Muscle layer of duodenum (tissue), 2 donors: ENCODE data around the gene CD96.
"Not testable (repeated sequence)": the region's sequence is repeated elsewhere in the genome, so short reads cannot be mapped to it uniquely, and the experiment has no call there.

Experiments
- H3K27ac ChIP-seq: one replicate; pipeline ENCODE4 v1.7.0; 2013; ENCODE audit warnings: mild to moderate bottlenecking, low read length
- H3K27me3 ChIP-seq: one replicate; pipeline ENCODE4 v1.7.0; 2013; ENCODE audit warnings: low read depth, mild to moderate bottlenecking, control low read depth, low read length
- H3K36me3 ChIP-seq, 2 donors: one replicate each; pipeline ENCODE4 v1.7.0; 2013; ENCODE audit warnings: low read length in 2 of 2, control low read depth in 1 of 2, mild to moderate bottlenecking in 1 of 2; ENCODE audit not compliant: insufficient read depth in 2 of 2, control insufficient read depth in 1 of 2
- H3K4me1 ChIP-seq, 2 donors: one replicate each; pipeline ENCODE4 v1.7.0; 2013; ENCODE audit warnings: low read length in 2 of 2, mild to moderate bottlenecking in 2 of 2, control low read depth in 1 of 2, moderate library complexity in 1 of 2; ENCODE audit not compliant: insufficient read depth in 2 of 2, control insufficient read depth in 1 of 2
- H3K4me3 ChIP-seq, 2 donors: one replicate each; pipeline ENCODE4 v1.7.0; 2013; ENCODE audit warnings: low read length in 2 of 2, low read depth in 1 of 2, mild to moderate bottlenecking in 1 of 2
- H3K9me3 ChIP-seq, 2 donors: one replicate each; pipeline ENCODE4 v1.7.0; 2013; ENCODE audit warnings: low read length in 2 of 2, control low read depth in 1 of 2, mild to moderate bottlenecking in 1 of 2; ENCODE audit not compliant: control insufficient read depth in 1 of 2
- donor health status: healthy.

CD96 gene

DNA sequence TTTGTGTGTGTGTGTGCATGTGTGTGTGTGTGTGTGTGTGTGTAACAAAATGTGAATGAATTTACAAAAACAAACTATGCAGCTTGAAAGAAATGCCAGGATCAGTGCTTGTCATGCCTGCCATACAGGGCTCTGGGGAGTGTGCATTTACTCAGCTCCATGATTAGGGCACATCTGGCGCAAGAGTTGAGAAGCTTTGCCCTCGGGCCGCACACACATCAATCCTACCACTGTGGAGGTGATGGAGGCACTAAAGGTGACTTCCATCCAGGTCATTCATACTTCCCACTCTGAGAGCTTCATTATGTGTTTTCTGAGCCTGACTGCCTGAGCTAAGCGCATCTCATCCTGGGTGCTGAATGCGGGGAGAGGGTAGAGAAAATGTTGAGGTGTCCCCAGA lies 125.2 kb downstream of the CD96 start:
- Histone ChIP-seq H3K4me3 (no peak overlapping the region), H3K27me3 (no peaks in the 10 kb centered on the region), H3K9me3 (no peaks in the 10 kb centered on the region), H3K27ac (peak overlapping the region; percentile 56), H3K36me3 (no peaks in the 10 kb centered on the region), H3K4me1 (peaks cover 0 to 3% of the 10 kb centered on the region in 2 donors)

DNA sequence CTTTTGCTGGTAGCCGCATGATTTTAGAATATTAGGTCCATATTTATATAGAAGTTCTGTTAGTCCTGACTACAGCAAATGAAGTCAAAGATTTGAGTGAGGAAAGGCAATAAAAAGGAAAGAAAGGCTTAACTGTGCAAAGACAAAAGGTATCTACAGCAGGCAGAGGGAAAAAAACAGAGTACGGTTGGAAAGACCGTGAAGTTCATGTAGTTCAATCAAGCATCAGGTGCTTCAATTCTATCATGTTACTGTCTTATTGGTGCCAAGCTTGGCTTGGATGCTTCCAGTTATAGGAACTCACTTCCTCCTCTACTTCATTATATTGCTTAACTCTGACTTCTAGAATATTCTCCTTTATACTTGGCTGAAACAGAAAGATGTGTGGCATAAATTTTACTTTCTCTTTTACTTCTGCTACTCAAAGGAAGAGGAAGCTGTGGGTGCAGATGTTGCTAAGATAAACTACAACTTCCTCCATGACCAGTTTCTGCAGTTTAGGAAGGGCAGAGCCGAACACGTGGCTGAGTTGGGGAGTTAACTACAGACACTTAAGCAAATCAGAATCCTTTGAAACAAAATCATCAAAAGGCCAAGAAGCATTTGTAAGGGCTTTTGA lies 125.7 kb downstream of the CD96 start:
- H3K27ac ChIP-seq = peak overlapping the region; percentile 56
- H3K4me3 ChIP-seq = no peak overlapping the region
- no peaks in the 10 kb centered on the region for H3K27me3 ChIP-seq
- H3K4me1 ChIP-seq = peaks cover 0 to 3% of the 10 kb centered on the region in 2 donors
- H3K36me3 ChIP-seq = no peaks in the 10 kb centered on the region
- no peaks in the 10 kb centered on the region for H3K9me3 ChIP-seq

DNA sequence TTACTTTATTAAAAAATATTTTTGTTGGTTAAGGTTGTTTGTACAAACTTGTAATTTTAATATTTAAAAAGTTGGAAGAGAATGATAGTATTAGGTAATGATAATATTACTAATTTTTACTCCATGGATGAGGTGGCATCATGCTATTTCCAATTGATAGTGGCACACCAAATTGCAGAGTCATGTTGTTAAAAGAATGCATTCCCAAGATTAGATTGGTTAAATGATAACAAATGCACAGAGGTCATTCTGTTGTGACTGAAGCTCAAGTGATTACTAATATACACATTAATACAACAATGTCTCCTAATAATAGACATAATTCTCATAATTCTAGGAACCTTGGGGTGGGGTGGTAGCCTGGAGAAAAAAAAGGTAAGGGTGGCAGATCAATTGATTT lies 126.3 kb downstream of the CD96 start:
- no peak overlapping the region for H3K27ac ChIP-seq

DNA sequence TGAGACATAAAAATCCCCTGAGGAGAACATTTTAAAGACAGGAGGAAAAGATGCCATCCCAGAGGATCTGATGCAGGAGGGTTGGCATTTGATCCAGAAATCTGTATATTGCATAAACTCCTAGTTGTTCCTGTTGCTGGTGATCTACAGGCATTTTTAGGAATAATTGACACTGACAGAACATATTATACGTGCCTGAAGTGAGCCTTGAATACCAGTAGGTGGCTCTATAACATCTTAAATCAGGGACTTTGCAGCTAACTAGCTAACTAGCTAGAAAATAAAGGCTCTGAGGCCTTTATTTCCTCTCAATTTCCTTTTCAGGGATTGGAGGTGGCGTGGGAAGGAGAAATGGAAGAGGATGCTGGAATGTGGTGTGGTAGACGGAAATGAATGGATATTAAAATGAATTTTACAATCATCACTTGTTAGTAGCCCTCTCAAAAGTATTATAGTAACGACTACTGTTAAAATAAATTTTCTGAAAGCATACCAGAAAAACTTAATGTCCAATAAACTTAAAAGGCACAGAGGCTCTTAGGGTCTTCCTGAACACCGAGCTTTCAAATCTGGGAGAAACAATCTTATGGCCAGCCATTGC lies 127.0 kb downstream of the CD96 start:
- Histone ChIP-seq H3K9me3 (no peaks in the 10 kb centered on the region), H3K4me3 (no peak overlapping the region), H3K27ac (no peak overlapping the region), H3K4me1 (peaks cover 0 to 6% of the 10 kb centered on the region in 2 donors), H3K27me3 (no peaks in the 10 kb centered on the region), H3K36me3 (no peaks in the 10 kb centered on the region)

More for the DNA sequence above, 126.3 kb downstream of the CD96 start:
- Histone ChIP-seq H3K36me3 (no peaks in the 10 kb centered on the region), H3K4me1 (peaks cover 0 to 3% of the 10 kb centered on the region in 2 donors), H3K9me3 (no peaks in the 10 kb centered on the region), H3K27me3 (no peaks in the 10 kb centered on the region), H3K4me3 (no peak overlapping the region)

DNA sequence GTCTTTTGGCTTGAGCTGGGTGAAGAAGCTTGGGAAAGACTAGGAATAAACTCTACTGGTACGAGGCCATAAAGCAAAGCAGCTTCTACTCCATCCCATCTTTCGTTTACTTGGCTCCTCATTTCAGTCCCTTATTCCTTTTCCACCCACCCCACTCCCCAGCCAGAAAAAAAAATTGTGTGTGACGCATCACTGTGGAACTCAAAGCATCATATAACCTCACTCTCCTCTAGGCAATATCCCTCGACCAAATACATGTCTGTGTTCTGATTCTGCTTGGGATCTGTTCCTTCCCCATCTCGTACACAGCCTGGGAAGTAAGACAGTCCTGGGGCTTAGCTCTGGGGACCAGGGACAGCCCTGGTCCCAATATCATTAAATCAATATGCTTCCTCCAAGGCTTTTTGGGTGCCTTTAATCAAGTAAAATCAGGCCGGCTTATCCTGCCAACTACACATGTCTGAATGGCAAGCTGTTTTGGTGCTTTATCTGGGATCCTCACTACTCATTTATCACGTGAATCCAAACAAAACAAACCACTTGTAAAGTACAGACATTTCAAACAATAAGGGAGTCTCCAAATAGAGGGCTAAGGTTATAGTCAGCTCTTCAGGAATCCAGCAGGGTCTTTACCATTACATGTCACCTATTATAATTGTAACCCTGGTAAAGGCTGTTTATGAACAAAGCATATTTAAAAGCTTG lies 128.1 kb downstream of the CD96 start:
- peaks cover 0 to 10% of the 10 kb centered on the region in 2 donors for H3K4me1 ChIP-seq
- H3K27me3 ChIP-seq = no peaks in the 10 kb centered on the region
- H3K4me3 ChIP-seq = no peak overlapping the region
- H3K9me3 ChIP-seq = no peaks in the 10 kb centered on the region
- no peak overlapping the region for H3K27ac ChIP-seq
- H3K36me3 ChIP-seq = no peaks in the 10 kb centered on the region

DNA sequence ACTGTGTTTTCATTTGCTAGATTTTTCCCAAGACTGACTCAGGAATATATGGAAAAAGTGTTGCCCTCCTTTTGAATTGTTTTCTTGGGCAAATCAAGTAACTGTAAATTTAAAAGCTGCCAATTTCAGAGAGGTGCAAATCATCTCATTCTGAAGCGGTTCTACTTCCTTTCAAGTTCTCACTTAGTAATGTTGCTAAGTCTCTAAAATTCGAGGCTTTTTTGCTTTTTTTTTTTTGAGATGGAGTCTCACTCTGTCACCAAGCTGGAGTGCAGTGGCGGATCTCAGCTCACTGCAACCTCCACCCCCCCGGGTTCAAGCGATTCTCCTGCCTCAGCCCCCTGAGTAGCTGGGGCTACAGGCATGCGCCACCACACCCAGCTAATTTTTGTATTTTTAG lies 130.5 kb downstream of the CD96 start:
- H3K36me3 ChIP-seq, H3K27ac ChIP-seq, H3K9me3 ChIP-seq, H3K27me3 ChIP-seq, H3K4me3 ChIP-seq: not testable (repeated sequence)
- peaks cover 0 to 17% of the 10 kb centered on the region in 2 donors for H3K4me1 ChIP-seq

DNA sequence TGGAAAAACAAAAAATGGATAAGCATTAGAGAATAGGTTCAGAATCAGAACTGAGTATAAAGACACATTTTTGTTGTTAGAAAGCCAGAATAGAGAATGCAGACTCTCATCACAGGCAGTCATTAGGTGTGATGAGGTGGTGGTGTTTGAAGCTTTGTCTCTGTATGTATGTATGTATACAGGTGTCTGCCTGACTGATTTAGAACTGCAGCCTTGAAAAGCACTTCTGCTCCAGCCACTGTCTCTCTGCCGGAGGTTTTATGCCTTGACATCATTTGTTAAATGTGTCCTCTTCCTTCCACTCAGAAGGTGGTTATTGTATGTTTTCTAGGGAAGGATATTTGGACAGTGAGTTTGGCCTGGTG lies 133.8 kb downstream of the CD96 start:
- Histone ChIP-seq H3K4me3 (peak overlapping the region in 1 of 2 donors; percentile 32), H3K4me1 (peaks cover 0 to 14% of the 10 kb centered on the region in 2 donors), H3K27ac (peak overlapping the region; percentile 67)

DNA sequence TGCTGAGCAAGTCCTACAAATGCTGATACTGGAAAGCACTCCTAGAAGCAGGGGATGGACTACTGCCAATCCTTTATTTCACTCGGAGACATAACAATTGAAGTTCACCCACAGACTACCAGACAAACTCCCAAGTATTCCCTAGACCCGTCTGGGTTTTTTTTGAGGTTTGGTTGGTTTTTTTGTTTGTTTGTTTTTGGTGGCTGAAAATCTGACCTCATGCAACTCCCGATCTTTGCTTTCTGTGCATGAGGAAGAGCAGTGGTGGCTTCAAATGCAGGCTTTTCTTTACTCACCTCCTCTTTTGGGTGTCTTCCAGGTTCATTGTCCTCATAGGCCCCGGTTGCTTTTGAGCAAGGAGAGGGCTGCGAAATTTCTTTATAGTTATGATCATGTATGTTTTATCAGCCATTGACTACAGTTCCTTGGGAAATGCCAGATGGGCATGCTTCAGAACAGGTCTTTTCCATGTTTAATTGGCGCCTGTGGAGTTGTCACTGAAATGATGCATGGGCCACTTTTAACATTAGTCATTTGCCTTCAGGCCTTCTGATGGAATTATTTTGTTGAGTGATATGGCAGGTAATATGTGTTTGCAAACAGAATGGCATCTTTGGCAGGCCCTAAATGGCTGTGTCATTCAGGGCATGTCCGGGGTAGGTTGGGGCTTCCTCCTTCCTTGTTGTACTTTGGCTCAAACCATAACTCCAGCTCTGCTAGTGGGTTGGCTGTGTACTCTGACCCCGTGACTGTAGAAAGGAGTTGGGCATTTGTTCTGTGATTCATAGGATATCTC lies 134.4 kb downstream of the CD96 start:
- H3K4me1 ChIP-seq = peaks cover 0 to 14% of the 10 kb centered on the region in 2 donors
- no peaks in the 10 kb centered on the region for H3K27me3 ChIP-seq
- no peaks in the 10 kb centered on the region for H3K36me3 ChIP-seq
- no peaks in the 10 kb centered on the region for H3K9me3 ChIP-seq
- peak overlapping the region; percentile 67 for H3K27ac ChIP-seq
- peak overlapping the region in 1 of 2 donors; percentile 32 for H3K4me3 ChIP-seq

More for the DNA sequence above, 133.8 kb downstream of the CD96 start:
- Histone ChIP-seq H3K27me3 (no peaks in the 10 kb centered on the region), H3K36me3 (no peaks in the 10 kb centered on the region), H3K9me3 (no peaks in the 10 kb centered on the region)

DNA sequence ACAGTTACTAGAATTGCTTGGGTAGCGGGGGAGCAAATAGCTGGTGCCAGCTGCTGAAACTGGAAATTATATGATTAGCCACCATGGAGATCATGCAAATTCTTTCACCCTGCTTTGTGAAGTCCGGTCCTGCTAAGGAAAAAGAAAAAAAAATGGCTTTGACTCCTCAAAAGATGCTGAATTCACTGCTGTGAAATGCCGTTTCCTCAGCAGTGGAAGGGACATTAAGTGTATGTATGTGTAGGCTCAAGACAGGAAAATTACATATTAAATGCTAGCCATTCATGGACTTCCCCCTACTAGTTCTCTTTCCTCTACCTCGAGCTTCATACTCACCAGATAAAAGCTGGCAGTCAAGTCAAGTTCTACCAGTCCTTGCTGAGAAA lies 135.0 kb downstream of the CD96 start:
- Histone ChIP-seq H3K27ac (peak overlapping the region; percentile 19), H3K4me1 (peaks cover 0 to 14% of the 10 kb centered on the region in 2 donors), H3K4me3 (peak overlapping the region in 1 of 2 donors; percentile 32), H3K27me3 (no peaks in the 10 kb centered on the region), H3K9me3 (no peaks in the 10 kb centered on the region), H3K36me3 (no peaks in the 10 kb centered on the region)

DNA sequence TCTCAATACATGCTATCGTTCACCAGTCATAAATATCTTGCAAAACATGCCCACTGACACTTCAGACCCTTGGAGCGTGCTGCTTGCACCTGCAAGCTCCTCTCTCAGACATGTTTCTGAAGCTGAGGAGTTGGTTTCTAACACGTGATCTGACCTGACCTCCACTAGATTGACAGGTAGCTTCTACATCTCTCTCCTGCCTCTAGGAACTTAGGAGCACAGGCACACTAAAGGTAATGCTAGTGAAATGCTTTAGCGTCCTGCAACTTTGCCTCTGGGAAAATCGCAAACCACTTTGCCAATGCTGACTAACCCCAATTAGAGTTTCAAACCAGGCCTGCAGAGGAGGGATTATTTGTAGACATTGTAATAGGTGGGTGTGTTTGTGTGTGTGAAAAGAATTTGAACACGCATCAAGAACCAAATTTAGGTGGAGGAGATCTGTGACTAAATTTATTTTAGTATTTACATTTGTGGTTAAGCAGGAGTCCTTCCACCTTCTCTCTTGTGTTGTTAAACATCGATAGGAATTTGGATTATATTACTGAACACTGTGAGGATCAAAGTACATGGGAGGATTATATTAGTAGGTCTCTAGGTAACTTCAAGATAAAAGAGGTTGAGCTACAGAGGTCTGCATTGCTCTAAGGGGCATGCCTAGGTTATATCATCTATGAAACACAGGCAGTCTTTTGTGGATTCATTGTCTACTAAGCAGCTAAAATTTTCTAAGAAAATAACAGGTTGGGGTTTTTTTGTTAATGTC lies 139.8 kb downstream of the CD96 start:
- Histone ChIP-seq H3K36me3 (no peaks in the 10 kb centered on the region), H3K9me3 (no peaks in the 10 kb centered on the region), H3K27ac (no peak overlapping the region), H3K4me3 (no peak overlapping the region), H3K27me3 (no peaks in the 10 kb centered on the region), H3K4me1 (no peaks in the 10 kb centered on the region)
